GM15510 (cell line): ENCODE data around the gene CLCN6.
A peak's percentile ranks its signal among the peaks of the same experiment; 100 is the strongest.

Source experiments
- POLR2A ChIP-seq: IDR thresholded peaks from 3 replicates; pipeline ENCODE4 v1.6.1; 2011; ENCODE audit warnings: borderline replicate concordance; ENCODE audit not compliant: insufficient read length; ENCODE audit errors: extremely low read depth

CLCN6 gene

GRCh38 chr1:11800391-11800755 is 5.6 kb upstream of the CLCN6 start:
- TF ChIP-seq POLR2A: no peak

DNA sequence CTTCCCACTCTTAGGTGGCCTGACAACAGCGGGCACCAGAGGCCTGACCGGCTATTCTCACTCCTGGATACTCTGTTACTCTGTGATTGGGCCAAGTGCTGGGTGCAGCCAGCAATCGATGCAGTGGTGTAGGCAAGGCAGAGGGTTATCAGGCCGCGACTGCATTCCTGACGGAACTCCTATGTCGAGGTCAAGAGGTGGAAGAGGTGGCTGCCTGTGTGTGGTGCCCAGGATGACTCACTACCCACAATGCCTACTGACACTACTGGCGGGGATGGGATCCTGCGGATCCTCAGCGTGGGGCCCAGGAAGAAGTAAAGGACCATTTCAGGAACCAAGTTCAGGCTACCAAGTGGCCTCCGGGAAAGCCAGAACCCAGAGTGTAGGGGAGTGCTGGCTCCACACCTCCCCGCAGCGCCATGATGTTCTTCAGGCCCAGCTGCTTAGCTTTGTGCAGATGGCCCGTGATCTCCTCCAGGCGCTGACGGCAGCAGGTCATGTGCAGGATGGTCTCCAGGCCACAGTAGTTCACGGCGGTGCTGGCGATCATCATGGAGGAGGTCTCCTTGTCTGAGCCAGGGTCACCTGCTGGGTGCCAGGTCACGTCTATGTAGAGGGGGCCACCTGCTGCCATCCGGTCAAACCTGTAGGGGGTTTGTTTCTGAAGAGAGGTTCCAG is 5.1 kb upstream of the CLCN6 start:
- TF ChIP-seq POLR2A: no peak

DNA sequence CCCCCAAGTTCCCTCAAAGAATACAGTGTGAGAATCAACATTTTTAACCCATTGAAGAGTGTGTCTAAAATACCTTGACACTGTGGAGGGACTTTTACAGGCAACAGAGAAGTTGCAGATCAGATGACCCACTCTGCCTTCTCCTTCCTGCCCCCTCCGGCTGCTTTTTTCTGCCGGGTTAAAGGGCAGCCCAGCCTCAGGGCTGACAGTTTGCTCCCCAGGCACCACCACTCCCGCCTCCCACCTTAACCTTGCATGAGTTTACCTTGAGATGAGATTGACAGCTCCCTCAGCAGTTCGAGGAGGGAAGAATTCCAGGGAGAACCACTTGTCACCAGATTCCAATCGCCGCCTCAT is 3.4 kb upstream of the CLCN6 start:
- no peak for TF ChIP-seq POLR2A

DNA sequence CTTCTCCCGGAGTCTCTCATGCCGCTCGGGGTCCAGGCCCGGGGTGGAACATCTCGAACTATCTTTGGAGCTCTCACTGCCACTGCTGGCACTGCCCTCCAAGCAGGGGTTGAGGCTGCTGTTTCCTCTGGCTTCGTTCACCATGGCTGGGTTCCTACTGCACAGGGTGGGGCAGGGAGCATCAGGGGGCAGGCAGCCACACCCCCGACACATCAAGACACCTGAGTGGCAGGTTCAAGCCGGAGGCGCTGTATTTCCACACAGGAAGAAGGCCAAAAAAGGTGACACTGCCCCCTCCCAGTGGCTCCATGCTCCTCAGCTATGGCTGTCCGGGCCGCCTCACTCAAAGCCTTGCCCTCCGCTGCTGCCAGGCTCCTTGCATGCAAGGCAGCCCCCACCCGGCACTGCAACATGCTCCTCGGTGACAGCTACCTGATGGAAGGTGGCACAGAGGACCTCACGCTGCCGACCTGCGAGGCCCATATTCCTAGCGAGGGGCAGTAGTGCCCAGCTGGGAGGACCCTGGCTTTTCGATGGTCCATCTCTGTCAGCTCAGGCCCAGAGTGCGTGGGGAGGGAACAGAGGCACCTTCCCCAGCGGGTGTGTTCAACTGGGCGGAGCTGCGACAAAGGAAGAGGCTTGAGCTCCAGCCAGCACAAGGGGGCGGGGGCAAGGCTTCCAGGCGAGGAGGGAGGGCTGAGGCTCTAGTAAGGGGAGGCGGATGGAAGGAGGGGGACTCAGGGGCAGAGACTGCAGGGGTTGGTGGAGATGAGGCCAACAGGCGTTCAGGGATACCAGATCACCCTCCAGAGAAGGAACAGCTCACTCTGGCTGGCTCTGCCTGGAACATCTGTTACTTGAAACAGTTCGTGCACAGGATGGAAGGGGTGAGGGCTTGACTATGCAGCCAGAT is 2.8 kb upstream of the CLCN6 start:
- peak; percentile 26 for TF ChIP-seq POLR2A

DNA sequence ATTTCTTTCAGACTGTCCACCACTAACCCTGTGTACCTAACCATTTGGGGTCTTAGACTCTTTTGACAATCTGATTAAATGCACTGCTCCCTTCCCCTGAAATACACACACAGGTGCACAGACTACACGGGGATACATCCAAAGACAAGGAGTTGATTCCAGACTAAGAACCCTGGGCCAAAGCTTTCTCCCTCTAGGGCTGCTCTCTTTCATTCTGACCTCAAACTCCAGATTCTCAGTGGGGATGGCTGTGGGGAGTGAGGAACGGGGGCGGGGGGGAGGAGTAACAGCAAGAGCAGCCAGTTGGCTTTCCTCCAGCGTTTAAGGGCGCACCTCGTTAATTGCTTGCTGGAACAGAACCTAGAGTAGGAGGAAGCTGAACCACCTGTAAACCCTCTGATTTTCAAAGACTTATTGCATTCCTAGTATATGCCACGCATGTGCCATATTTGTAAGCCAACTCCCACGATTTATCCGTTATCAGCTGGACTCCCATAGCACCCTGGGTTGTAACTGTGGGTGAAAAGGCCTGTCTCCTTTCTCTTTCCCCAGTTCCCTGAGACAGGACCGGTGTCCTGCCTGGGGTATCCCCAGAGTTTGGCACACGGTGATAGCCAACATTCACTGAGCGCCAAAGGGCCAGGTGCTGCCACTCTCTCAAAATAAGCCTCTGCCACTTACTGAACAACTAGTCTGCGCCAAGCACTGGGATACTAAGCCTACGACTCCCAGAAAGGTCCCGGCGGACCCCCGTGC is 1.1 kb upstream of the CLCN6 start:
- no peak for TF ChIP-seq POLR2A

DNA sequence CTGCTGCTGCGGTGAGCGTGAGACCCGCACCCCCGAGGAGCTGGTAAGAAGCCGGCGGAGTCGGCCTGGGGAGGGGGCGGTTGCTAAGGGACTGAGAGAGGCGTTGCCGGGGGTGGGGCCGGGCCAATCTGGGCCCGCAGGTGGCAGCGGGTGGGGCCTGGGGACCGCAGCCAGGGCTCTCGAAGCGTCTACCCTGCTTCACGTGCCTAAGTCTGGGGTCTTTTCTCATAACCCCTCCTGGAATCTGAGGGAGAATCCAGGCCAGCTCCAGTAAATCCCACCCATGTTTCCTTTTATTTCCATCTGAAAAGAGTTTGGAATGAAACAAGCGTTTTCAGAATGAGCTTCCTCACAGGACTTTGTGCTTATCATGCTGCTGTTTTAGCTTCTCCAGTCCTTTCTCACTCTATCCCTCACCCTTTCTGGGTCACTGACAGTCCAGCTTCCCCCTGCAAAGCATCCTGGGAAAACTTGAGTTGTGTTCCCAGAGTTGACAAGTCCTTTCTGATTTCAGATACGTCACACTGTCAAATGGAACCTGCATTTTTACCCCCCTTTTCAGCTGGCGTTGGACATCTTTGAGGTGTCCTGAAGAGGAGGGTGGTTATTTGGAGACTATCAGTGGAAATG is 431 bp downstream of the CLCN6 start:
- no peak for TF ChIP-seq POLR2A

DNA sequence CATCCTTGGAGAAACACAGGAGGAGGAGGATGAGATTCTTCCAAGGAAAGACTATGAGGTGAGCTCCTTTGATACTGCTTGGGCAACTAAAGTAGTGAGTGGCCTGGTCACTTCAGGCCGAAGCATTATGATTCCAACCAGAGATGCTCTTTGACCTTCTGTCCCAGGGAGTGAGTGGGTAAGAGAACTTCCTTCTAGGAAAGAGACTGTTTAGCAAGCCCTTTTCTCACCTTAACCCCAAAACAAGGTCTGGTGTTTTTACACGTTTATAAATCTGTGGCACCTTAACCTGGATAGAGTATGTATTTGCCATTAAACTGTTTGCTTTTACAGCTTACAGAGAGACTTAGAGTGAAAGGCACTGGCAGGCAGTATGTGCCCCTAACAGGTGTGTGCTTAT is 1.1 kb downstream of the CLCN6 start:
- TF ChIP-seq POLR2A: no peak

GRCh38 chr1:11813021-11813420 is 7.0 kb downstream of the CLCN6 start:
- TF ChIP-seq POLR2A: no peak

GRCh38 chr1:11817192-11817591 is 11.2 kb downstream of the CLCN6 start:
- no peak for TF ChIP-seq POLR2A

GRCh38 chr1:11822091-11822490 is 16.1 kb downstream of the CLCN6 start:
- TF ChIP-seq POLR2A: no peak

DNA sequence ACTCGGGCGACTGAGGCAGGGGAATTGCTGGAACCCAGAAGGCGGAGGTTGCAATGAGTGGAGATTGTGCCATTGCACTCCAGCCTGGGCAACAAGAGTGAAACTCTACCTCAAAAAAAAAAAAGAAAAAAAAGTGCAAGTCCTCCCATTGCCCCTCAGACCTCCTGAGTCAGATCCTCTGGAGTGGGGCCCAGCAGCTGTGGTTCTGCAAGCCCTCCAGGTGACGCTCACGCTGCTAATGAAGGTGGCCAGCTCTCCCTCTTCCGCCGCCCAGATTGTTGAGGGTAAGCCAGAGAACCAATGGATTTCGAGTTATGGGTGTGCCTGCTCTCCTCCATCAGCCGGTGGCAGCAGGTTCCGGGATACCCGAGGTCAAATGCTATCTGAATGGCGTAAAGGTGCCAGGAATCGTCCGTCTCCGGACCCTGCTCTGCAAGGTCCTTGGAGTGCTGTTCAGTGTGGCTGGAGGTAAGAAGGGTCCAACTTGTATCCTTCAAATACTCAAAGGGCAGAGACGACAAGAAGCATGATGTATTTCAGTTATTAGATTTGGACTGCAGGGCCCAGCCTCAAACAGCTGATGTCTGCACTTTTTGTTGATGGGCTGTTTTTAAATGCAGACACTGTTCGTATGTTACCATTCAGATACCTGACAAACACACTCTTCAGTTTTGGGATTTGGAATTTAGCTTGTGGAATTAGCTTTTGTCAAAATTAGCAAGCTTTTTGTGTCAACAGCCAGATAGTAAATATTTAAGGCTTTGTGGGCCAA is 17.6 kb downstream of the CLCN6 start:
- no peak for TF ChIP-seq POLR2A

DNA sequence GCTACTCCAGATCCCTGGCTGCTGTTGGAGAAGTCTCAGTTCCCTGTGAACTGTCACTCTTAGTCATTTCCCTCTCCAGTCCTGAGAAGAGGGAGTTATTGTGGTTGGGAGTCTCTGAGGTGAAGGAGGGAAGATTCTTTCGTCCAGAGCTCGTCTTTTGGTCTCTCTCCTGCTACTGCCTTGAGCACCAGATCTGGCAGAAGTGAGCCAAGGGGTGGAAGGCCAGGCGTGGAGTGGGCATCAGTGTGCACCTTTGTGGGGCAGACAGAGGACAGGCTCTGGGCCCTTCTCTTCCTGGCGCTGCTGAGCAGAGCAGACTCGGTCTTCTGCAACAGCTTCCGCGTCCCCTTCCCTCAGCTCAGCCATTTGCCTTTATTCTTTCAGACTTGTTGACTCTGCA is 19.1 kb downstream of the CLCN6 start:
- TF ChIP-seq POLR2A: no peak

- no peak for TF ChIP-seq POLR2A
Measured at GRCh38 chr1:11826946-11827345, 21.0 kb downstream of the CLCN6 start.

- no peak for TF ChIP-seq POLR2A
Measured at GRCh38 chr1:11828511-11828910, 22.5 kb downstream of the CLCN6 start.
